ENCODE data around the gene SVEP1. TPM values are rescaled to one million over a fixed set of nuclear protein-coding genes. Genes with fewer than 3 reads are reported as not detected.
A peak's percentile ranks its signal among the peaks of the same experiment; 100 is the strongest.
"Not testable (repeated sequence)": the region's sequence is repeated elsewhere in the genome, so short reads cannot be mapped to it uniquely, and the experiment has no call there.

SVEP1 gene
- total RNA-seq, 1 donor = 81.2 TPM

DNA sequence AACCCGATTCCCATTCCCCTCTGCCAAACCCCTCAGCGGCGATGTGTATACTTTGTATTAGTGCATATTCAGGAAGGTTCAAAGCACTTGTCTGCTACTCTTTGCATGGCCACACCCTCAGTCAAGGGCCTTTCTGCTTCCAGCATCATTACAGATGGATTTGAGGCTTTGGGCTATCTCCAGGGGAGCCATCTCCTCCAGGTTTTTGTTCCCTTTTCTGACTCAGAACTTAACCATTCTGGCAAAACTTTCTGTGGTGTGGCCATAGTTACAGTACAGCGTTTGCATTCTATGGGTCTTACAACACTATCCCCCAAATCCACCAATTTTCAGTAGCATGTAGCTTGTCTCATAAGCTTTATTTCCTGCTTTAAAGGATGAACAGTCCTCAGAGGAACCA, 36.0 kb upstream of the SVEP1 start:
- peak; percentile 18 for DNase-seq (ENCODE audit: low read depth)
- H3K4me3 ChIP-seq (ENCODE audit: low read depth, low read length) = no peak overlapping the region
- TF ChIP-seq, protein P1, sequence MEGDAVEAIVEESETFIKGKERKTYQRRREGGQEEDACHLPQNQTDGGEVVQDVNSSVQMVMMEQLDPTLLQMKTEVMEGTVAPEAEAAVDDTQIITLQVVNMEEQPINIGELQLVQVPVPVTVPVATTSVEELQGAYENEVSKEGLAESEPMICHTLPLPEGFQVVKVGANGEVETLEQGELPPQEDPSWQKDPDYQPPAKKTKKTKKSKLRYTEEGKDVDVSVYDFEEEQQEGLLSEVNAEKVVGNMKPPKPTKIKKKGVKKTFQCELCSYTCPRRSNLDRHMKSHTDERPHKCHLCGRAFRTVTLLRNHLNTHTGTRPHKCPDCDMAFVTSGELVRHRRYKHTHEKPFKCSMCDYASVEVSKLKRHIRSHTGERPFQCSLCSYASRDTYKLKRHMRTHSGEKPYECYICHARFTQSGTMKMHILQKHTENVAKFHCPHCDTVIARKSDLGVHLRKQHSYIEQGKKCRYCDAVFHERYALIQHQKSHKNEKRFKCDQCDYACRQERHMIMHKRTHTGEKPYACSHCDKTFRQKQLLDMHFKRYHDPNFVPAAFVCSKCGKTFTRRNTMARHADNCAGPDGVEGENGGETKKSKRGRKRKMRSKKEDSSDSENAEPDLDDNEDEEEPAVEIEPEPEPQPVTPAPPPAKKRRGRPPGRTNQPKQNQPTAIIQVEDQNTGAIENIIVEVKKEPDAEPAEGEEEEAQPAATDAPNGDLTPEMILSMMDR (IDR thresholded peaks at IDR 0.05; ENCODE audit: insufficient read depth, low read depth, low read length) = no peak

DNA sequence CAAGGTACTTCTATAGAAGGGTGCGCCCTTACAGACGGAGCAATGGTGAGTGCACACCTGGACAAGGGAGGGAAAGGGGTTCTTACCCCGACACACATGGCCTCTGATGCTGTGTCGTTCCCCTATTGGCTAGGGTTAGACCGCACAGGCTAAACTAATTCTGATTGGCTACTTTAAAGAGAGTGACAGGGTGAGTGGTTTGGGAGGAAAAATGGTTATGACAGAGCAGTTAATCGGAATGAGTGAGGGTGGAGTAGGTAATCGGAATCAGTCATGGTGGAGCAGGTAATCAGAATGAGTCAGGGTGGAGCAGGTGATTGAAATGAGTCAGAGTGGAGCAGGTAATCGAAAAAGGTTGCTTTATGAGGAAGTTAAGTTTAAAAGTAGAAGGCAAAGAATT, 35.0 kb upstream of the SVEP1 start:
- not testable (repeated sequence) for DNase-seq (ENCODE audit: low read depth); H3K4me3 ChIP-seq (ENCODE audit: low read depth, low read length)

DNA sequence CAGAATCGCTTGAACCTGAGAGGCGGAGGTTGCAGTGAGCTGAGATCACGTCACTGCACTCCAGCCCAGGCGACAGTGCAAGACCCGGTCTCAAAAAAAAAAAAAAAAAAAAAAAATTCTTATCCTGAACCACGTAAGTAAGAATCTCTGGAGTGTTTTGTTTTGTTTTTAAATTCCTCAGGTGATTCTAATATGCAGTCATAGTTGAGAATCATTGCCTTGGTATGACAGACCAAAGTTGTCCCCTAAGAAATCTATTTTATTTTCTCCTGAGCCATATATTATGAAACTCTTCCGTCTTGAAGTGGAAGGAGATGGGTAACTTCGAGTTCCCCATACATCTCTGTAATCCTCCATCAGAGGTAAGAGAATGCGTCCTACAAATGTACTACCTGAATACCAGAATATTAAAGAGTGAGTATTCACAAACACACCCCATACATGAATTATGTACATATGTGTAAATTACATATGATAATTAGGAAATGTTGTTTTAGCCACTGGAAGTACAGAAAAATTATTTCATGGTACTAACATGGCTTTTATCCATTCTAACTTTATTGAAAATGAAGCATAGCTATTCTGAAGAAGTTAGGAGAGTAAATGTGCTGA, 26.7 kb upstream of the SVEP1 start:
- TF ChIP-seq, protein P1 (IDR thresholded peaks at IDR 0.05; ENCODE audit: insufficient read depth, low read depth, low read length) = no peak
- no peak for DNase-seq (ENCODE audit: low read depth)
- no peak overlapping the region for H3K4me3 ChIP-seq (ENCODE audit: low read depth, low read length)

DNA sequence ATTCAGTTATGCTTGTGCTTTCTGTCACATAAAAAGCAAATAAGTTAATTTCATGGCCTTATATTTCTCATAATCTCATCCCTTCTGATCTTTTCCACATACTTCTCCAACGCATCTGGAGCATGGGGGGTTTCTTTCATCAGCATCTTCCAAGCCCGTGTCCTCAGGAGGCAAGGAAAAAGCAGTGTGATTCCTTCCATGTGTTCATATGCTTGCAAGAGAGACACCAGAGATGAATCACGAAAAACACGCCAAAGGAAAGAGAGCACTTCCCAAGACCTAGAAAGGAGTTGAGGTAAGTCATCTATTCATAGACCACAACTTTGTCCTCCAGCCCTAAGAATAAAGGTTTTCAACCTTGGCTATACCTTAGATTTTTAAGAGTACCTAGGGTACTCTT, 26.0 kb upstream of the SVEP1 start:
- TF ChIP-seq, protein P1 (IDR thresholded peaks at IDR 0.05; ENCODE audit: insufficient read depth, low read depth, low read length) = no peak
- no peak overlapping the region for H3K4me3 ChIP-seq (ENCODE audit: low read depth, low read length)
- DNase-seq (ENCODE audit: low read depth) = no peak

DNA sequence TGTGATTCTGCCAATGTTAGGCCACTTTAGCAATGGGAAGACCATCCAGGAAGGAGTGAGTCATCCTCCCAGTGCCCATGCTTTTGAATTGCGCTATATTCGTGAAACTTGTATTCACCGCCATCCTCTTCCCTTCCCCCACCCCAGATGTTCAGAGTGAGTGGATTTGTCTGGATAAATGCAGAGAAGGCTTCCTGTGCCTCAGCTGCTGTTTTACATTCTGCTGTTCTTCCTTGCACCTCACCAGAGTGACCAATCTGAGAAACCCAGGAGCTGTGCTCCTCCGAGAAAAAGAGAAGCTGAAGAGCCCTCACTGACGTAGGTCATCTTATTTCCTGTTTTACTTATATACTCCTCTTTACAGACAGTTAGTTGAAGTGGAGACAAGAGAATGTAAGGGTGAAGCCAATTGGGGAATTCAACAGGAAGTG, 24.6 kb upstream of the SVEP1 start:
- H3K4me3 ChIP-seq (ENCODE audit: low read depth, low read length) = no peak overlapping the region
- peak; percentile 88 for DNase-seq (ENCODE audit: low read depth)
- TF ChIP-seq, protein P1 (IDR thresholded peaks at IDR 0.05; ENCODE audit: insufficient read depth, low read depth, low read length) = no peak

DNA sequence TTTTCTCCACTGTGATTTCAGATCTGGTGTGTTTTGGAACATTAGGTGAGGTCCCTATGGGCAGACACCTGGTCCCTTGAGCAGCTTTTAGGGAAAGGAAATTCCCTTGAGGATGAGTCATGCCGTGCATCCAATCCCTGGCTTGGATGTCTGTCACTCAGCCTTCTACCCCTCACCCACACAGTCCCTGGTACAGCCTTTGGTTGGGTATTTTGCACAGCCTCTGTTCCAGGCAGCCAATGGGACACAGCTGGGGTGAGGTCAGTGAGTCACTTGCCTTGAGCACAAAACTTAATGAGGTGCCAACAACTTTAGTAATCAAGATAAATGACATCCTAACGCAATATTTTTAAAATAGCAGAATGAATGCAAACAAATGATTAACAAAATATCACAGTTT, 22.7 kb upstream of the SVEP1 start:
- TF ChIP-seq, protein P1 (IDR thresholded peaks at IDR 0.05; ENCODE audit: insufficient read depth, low read depth, low read length) = no peak
- no peak for DNase-seq (ENCODE audit: low read depth)
- no peak overlapping the region for H3K4me3 ChIP-seq (ENCODE audit: low read depth, low read length)

DNA sequence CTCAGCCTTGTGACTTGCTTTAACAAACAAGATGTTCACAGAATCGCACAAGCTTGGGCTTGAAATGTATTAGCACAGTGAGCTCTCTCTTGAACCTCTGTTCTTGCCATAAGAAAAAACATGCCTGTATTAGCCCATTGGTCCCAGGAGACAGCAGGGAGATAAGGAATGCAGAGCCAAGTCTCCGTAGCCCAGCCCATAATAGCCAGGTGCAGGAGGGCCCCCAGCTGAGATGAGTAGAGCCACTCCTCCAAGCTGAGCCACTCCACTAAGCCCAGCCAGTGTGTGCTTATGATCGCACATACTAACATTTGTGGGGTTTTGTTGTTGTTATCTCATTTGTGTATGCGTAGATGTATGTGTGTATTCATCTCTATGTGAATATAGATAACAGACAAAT, 21.6 kb upstream of the SVEP1 start:
- no peak overlapping the region for H3K4me3 ChIP-seq (ENCODE audit: low read depth, low read length)
- no peak for DNase-seq (ENCODE audit: low read depth)
- TF ChIP-seq, protein P1 (IDR thresholded peaks at IDR 0.05; ENCODE audit: insufficient read depth, low read depth, low read length) = no peak
